Measurements from ENCODE around the gene NCOR1. TPM values are rescaled to one million over a fixed set of nuclear protein-coding genes. Genes with fewer than 3 reads are reported as not detected.

The NCOR1 gene
- total RNA-seq, 1 donor from 2014 or later = 165 TPM

GRCh38 chr17:16100737-16101400 is 114.5 kb downstream of the NCOR1 start:
- TF ChIP-seq CTCF (IDR thresholded peaks at IDR 0.05; ENCODE audit: unreplicated experiment) = no peak
- DNase-seq (ENCODE audit: low spot score, unreplicated experiment) = no peak
- no peak overlapping the region for H3K4me3 Mint-ChIP-seq (ENCODE audit: low read depth)
- H3K36me3 Mint-ChIP-seq (ENCODE audit: insufficient read depth) = peaks cover 44% of the 10 kb centered on the region
- peaks cover 1% of the 10 kb centered on the region for H3K4me1 Mint-ChIP-seq (ENCODE audit: low read depth)
- H3K27me3 Mint-ChIP-seq = no peaks in the 10 kb centered on the region
- no peaks in the 10 kb centered on the region for H3K9me3 Mint-ChIP-seq (ENCODE audit: low read depth)
- no peak overlapping the region for H3K27ac Mint-ChIP-seq

- Mint-ChIP-seq H3K4me3 (ENCODE audit: low read depth) (no peak overlapping the region), H3K9me3 (ENCODE audit: low read depth) (peaks cover 5% of the 10 kb centered on the region), H3K4me1 (ENCODE audit: low read depth) (no peaks in the 10 kb centered on the region), H3K27me3 (no peaks in the 10 kb centered on the region), H3K36me3 (ENCODE audit: insufficient read depth) (peaks cover 34% of the 10 kb centered on the region), H3K27ac (no peak overlapping the region)
- no peak for DNase-seq (ENCODE audit: low spot score, unreplicated experiment)
- no peak for TF ChIP-seq CTCF (IDR thresholded peaks at IDR 0.05; ENCODE audit: unreplicated experiment)
These were observed 123.6 kb downstream of the NCOR1 start for GRCh38 chr17:16091773-16092172.

GRCh38 chr17:16086957-16087356 is 128.4 kb downstream of the NCOR1 start:
- DNase-seq (ENCODE audit: low spot score, unreplicated experiment) = no peak
- peaks cover 39% of the 10 kb centered on the region for H3K36me3 Mint-ChIP-seq (ENCODE audit: insufficient read depth)
- H3K4me3 Mint-ChIP-seq (ENCODE audit: low read depth) = no peak overlapping the region
- no peak for TF ChIP-seq CTCF (IDR thresholded peaks at IDR 0.05; ENCODE audit: unreplicated experiment)
- peaks cover 6% of the 10 kb centered on the region for H3K9me3 Mint-ChIP-seq (ENCODE audit: low read depth)
- no peaks in the 10 kb centered on the region for H3K27me3 Mint-ChIP-seq
- H3K27ac Mint-ChIP-seq = no peak overlapping the region
- H3K4me1 Mint-ChIP-seq (ENCODE audit: low read depth) = no peaks in the 10 kb centered on the region

GRCh38 chr17:16085066-16085699 is 130.2 kb downstream of the NCOR1 start:
- no peak overlapping the region for H3K27ac Mint-ChIP-seq
- no peak overlapping the region for H3K4me3 Mint-ChIP-seq (ENCODE audit: low read depth)
- no peaks in the 10 kb centered on the region for H3K4me1 Mint-ChIP-seq (ENCODE audit: low read depth)
- H3K9me3 Mint-ChIP-seq (ENCODE audit: low read depth) = peaks cover 8% of the 10 kb centered on the region
- no peak for DNase-seq (ENCODE audit: low spot score, unreplicated experiment)
- no peak for TF ChIP-seq CTCF (IDR thresholded peaks at IDR 0.05; ENCODE audit: unreplicated experiment)
- no peaks in the 10 kb centered on the region for H3K27me3 Mint-ChIP-seq
- peaks cover 44% of the 10 kb centered on the region for H3K36me3 Mint-ChIP-seq (ENCODE audit: insufficient read depth)

GRCh38 chr17:16083223-16083622 is 132.1 kb downstream of the NCOR1 start:
- peaks cover 57% of the 10 kb centered on the region for H3K36me3 Mint-ChIP-seq (ENCODE audit: insufficient read depth)
- H3K27me3 Mint-ChIP-seq = no peaks in the 10 kb centered on the region
- DNase-seq (ENCODE audit: low spot score, unreplicated experiment) = no peak
- peaks cover 8% of the 10 kb centered on the region for H3K9me3 Mint-ChIP-seq (ENCODE audit: low read depth)
- no peak overlapping the region for H3K4me3 Mint-ChIP-seq (ENCODE audit: low read depth)
- TF ChIP-seq CTCF (IDR thresholded peaks at IDR 0.05; ENCODE audit: unreplicated experiment) = no peak
- H3K27ac Mint-ChIP-seq = no peak overlapping the region
- H3K4me1 Mint-ChIP-seq (ENCODE audit: low read depth) = no peaks in the 10 kb centered on the region
